ENCODE results near the gene AGBL5.
"Not testable (repeated sequence)": the region's sequence is repeated elsewhere in the genome, so short reads cannot be mapped to it uniquely, and the experiment has no call there.

The AGBL5 gene

GRCh38 chr2:27070653-27071276, 19.3 kb downstream of the AGBL5 start:
- TF ChIP-seq CTCF (IDR thresholded peaks at IDR 0.05; ENCODE audit: low read depth, low read length, missing control alignments), result no peak
- DNase-seq (ENCODE audit: low read depth), result no peak

GRCh38 chr2:27071277-27071989, 20.0 kb downstream of the AGBL5 start, which contains the start of gene OST4:
OST4 (minus strand) TSS chr2:27071654.
- TF ChIP-seq CTCF (IDR thresholded peaks at IDR 0.05; ENCODE audit: low read depth, low read length, missing control alignments), result peak; percentile 7
- peak within 1 kb of the TSS; percentile 98 for H3K4me3 ChIP-seq (ENCODE audit: low read depth, low read length)
- peak; percentile 70 for DNase-seq (ENCODE audit: low read depth)

More at GRCh38 chr2:27070653-27071276, 19.3 kb downstream of the AGBL5 start:
- peak overlapping the region; percentile 98 for H3K4me3 ChIP-seq (ENCODE audit: low read depth, low read length)

GRCh38 chr2:27071990-27072830, 20.7 kb downstream of the AGBL5 start:
- DNase-seq (ENCODE audit: low read depth), result no peak
- peak overlapping the region; percentile 70 for H3K4me3 ChIP-seq (ENCODE audit: low read depth, low read length)
- TF ChIP-seq CTCF (IDR thresholded peaks at IDR 0.05; ENCODE audit: low read depth, low read length, missing control alignments), result no peak

- no peak for TF ChIP-seq CTCF (IDR thresholded peaks at IDR 0.05; ENCODE audit: low read depth, low read length, missing control alignments)
- no peak for DNase-seq (ENCODE audit: low read depth)
These were observed 21.5 kb downstream of the AGBL5 start for GRCh38 chr2:27072920-27073319.

GRCh38 chr2:27073782-27074181, 22.3 kb downstream of the AGBL5 start:
- no peak overlapping the region for H3K4me3 ChIP-seq (ENCODE audit: low read depth, low read length)
- DNase-seq (ENCODE audit: low read depth), result no peak
- no peak for TF ChIP-seq CTCF (IDR thresholded peaks at IDR 0.05; ENCODE audit: low read depth, low read length, missing control alignments)

More at GRCh38 chr2:27072920-27073319, 21.5 kb downstream of the AGBL5 start:
- no peak overlapping the region for H3K4me3 ChIP-seq (ENCODE audit: low read depth, low read length)

- no peak overlapping the region for H3K4me3 ChIP-seq (ENCODE audit: low read depth, low read length)
- no peak for DNase-seq (ENCODE audit: low read depth)
- no peak for TF ChIP-seq CTCF (IDR thresholded peaks at IDR 0.05; ENCODE audit: low read depth, low read length, missing control alignments)
These were observed 23.5 kb downstream of the AGBL5 start for GRCh38 chr2:27074738-27075565.

- DNase-seq (ENCODE audit: low read depth); H3K4me3 ChIP-seq (ENCODE audit: low read depth, low read length): not testable (repeated sequence)
These were observed 24.1 kb downstream of the AGBL5 start for GRCh38 chr2:27075566-27075871.
